WTC11 (cell line): Measurements from ENCODE around the gene RAB3IL1. TPM values are rescaled to one million over a fixed set of nuclear protein-coding genes. Genes with fewer than 3 reads are reported as not detected.

ENCODE experiments used
- ATAC-seq: fragments of 200-7000 bp; cut with Tn5 transposase; 2 replicates; pipeline ENCODE4 v1.10.0; 2021; ENCODE audit warnings: mild to moderate bottlenecking, moderate library complexity
- CTCF ChIA-PET: fragments of 300-600 bp; sonication (Branson Sonifier 250); formaldehyde crosslinking; loops from one replicate; lab custom pipeline; 2021; ENCODE audit warnings: antibody characterized with exemption; lab: Charles Lee
- POLR2A ChIA-PET: fragments of 350-600 bp; sonication (Branson Sonifier 250); formaldehyde crosslinking; loops from one replicate; lab custom pipeline; 2021; ENCODE audit warnings: antibody characterized with exemption; lab: Charles Lee
- DNase-seq: peaks from one replicate; pipeline ENCODE4 v3.0.0; 2021; ENCODE audit warnings: low spot score
- H3K27ac Mint-ChIP-seq: 2 replicates; pipeline ENCODE4 v1.8.0; 2021; ENCODE audit warnings: mixed read lengths
- H3K27me3 Mint-ChIP-seq: 2 replicates; pipeline ENCODE4 v1.8.0; 2021; ENCODE audit warnings: low read depth, mild to moderate bottlenecking, moderate library complexity, mixed read lengths
- H3K36me3 Mint-ChIP-seq: 2 replicates; pipeline ENCODE4 v1.8.0; 2021; ENCODE audit warnings: mixed read lengths
- H3K4me1 Mint-ChIP-seq: 2 replicates; pipeline ENCODE4 v1.8.0; 2022; ENCODE audit warnings: mixed read lengths
- H3K4me3 Mint-ChIP-seq: 2 replicates; pipeline ENCODE4 v1.8.0; 2021; ENCODE audit warnings: mild to moderate bottlenecking, moderate library complexity, mixed read lengths
- H3K9me3 Mint-ChIP-seq: 2 replicates; pipeline ENCODE4 v1.8.0; 2021; ENCODE audit warnings: mixed read lengths
- CDX4 ChIP-seq: fragments of 250-450 bp; sonication (Bioruptor Pico); IDR thresholded peaks from 2 replicates; pipeline ENCODE4 v1.9.0; 2021; ENCODE audit warnings: moderate library complexity, mild to moderate bottlenecking, inconsistent platforms, borderline replicate concordance
- ELF4 ChIP-seq: sonication (generic); formaldehyde crosslinking; IDR thresholded peaks from 2 replicates; pipeline ENCODE4 v1.8.1; 2022; ENCODE audit warnings: low read depth, mild to moderate bottlenecking, moderate library complexity, missing genetic modification reagents
- ETV6 ChIP-seq: sonication (generic); formaldehyde crosslinking; IDR thresholded peaks from 2 replicates; pipeline ENCODE4 v1.8.1; 2022; ENCODE audit warnings: mild to moderate bottlenecking, missing genetic modification reagents
- GTF2I ChIP-seq: fragments of 250-450 bp; sonication (Bioruptor Pico); conservative IDR thresholded peaks from 2 replicates; pipeline ENCODE4 v1.4.0; 2021; ENCODE audit warnings: mild to moderate bottlenecking
- HMGA2 ChIP-seq: fragments of 250-450 bp; sonication (Bioruptor Pico); IDR thresholded peaks from 2 replicates; pipeline ENCODE4 v1.4.0; 2021; ENCODE audit warnings: mild to moderate bottlenecking, moderate library complexity
- HMGXB4 ChIP-seq: sonication (generic); formaldehyde crosslinking; IDR thresholded peaks from 2 replicates; pipeline ENCODE4 v1.8.1; 2023; ENCODE audit warnings: mild to moderate bottlenecking, moderate library complexity, missing genetic modification reagents
- IRF2 ChIP-seq: sonication (generic); formaldehyde crosslinking; IDR thresholded peaks from 2 replicates; pipeline ENCODE4 v1.8.0; 2022; ENCODE audit warnings: low read depth, missing genetic modification reagents, borderline replicate concordance
- JAZF1 ChIP-seq: fragments of 250-450 bp; sonication (Bioruptor Pico); IDR thresholded peaks from 2 replicates; pipeline ENCODE4 v1.9.0; 2021; ENCODE audit warnings: moderate library complexity, mild to moderate bottlenecking, inconsistent platforms
- JUN ChIP-seq: sonication (generic); formaldehyde crosslinking; IDR thresholded peaks from 2 replicates; pipeline ENCODE4 v1.8.0; 2023; ENCODE audit warnings: mild to moderate bottlenecking, missing genetic modification reagents
- MYBL2 ChIP-seq: sonication (generic); formaldehyde crosslinking; IDR thresholded peaks from 2 replicates; pipeline ENCODE4 v1.8.1; 2023; ENCODE audit warnings: mild to moderate bottlenecking, moderate library complexity, missing genetic modification reagents
- OVOL2 ChIP-seq: fragments of 250-450 bp; sonication (Bioruptor Pico); IDR thresholded peaks from 2 replicates; pipeline ENCODE4 v1.9.0; 2021; ENCODE audit warnings: mild to moderate bottlenecking, borderline replicate concordance
- PRRX2 ChIP-seq: fragments of 250-450 bp; sonication (Bioruptor Pico); IDR thresholded peaks from 2 replicates; pipeline ENCODE4 v1.8.0; 2021; ENCODE audit warnings: mild to moderate bottlenecking
- SMAD3 ChIP-seq: sonication (generic); formaldehyde crosslinking; IDR thresholded peaks from 2 replicates; pipeline ENCODE4 v1.8.0; 2022; ENCODE audit warnings: missing genetic modification reagents, mild to moderate bottlenecking, borderline replicate concordance
- TCF7 ChIP-seq: sonication (generic); formaldehyde crosslinking; IDR thresholded peaks from 2 replicates; pipeline ENCODE4 v1.8.0; 2022; ENCODE audit warnings: mild to moderate bottlenecking, low read depth, missing genetic modification reagents, moderate library complexity
- ZBTB21 ChIP-seq: sonication (generic); formaldehyde crosslinking; IDR thresholded peaks from 2 replicates; pipeline ENCODE4 v1.8.1; 2023; ENCODE audit warnings: mild to moderate bottlenecking, missing genetic modification reagents, borderline replicate concordance
- ZNF138 ChIP-seq: sonication (generic); formaldehyde crosslinking; conservative IDR thresholded peaks from 2 replicates; pipeline ENCODE4 v1.8.1; 2022; ENCODE audit warnings: mild to moderate bottlenecking, moderate library complexity, missing genetic modification reagents
- ZNF219 ChIP-seq: sonication (generic); formaldehyde crosslinking; IDR thresholded peaks from 2 replicates; pipeline ENCODE4 v1.8.0; 2023; ENCODE audit warnings: missing genetic modification reagents, mild to moderate bottlenecking, borderline replicate concordance
- ZNF671 ChIP-seq: fragments of 250-450 bp; sonication (Bioruptor Pico); IDR thresholded peaks from 2 replicates; pipeline ENCODE4 v1.8.0; 2021; ENCODE audit warnings: mild to moderate bottlenecking
- total RNA-seq: library from RNA; stranded (reverse); gene quantifications from 3 replicates; pipeline ENCODE4 v1.2.3, GENCODE V29; 2021
- TF ChIP-seq, protein P1 (sequence below): sonication (generic); formaldehyde crosslinking; IDR thresholded peaks from 2 replicates; pipeline ENCODE4 v1.8.1; 2023; ENCODE audit warnings: mild to moderate bottlenecking, missing genetic modification reagents, moderate library complexity
- TF ChIP-seq, protein P2 (sequence below): sonication (generic); formaldehyde crosslinking; IDR thresholded peaks from 2 replicates; pipeline ENCODE4 v1.8.1; 2023; ENCODE audit warnings: mild to moderate bottlenecking, missing genetic modification reagents
- TF ChIP-seq, protein P3 (sequence below): sonication (generic); formaldehyde crosslinking; IDR thresholded peaks from 2 replicates; pipeline ENCODE4 v1.8.0; 2022; ENCODE audit warnings: mild to moderate bottlenecking, missing genetic modification reagents
- TF ChIP-seq, protein P4 (sequence below): fragments of 250-450 bp; sonication (Bioruptor Pico); conservative IDR thresholded peaks from 2 replicates; pipeline ENCODE4 v1.9.0; 2021; ENCODE audit warnings: mild to moderate bottlenecking
- TF ChIP-seq, protein P5 (sequence below): sonication (generic); formaldehyde crosslinking; IDR thresholded peaks from 2 replicates; pipeline ENCODE4 v1.8.1; 2022; ENCODE audit warnings: low read depth, missing genetic modification reagents, borderline replicate concordance

Gene RAB3IL1
- total RNA-seq, 1 experiment from 2014 or later: 7.2 TPM

GRCh38 chr11:61951484-61952135 lies 34.2 kb upstream of the RAB3IL1 start:
- H3K4me3 Mint-ChIP-seq: no peak overlapping the region
- ATAC-seq (no peak), DNase-seq (no peak)
- H3K9me3 Mint-ChIP-seq: no peaks in the 10 kb centered on the region
- no peak for TF ChIP-seq GTF2I (CRISPR knock-in tag)
- no peak for TF ChIP-seq ELF4 (CRISPR knock-in tag)
- no peak for TF ChIP-seq SMAD3 (CRISPR knock-in tag)
- TF ChIP-seq, protein P1, sequence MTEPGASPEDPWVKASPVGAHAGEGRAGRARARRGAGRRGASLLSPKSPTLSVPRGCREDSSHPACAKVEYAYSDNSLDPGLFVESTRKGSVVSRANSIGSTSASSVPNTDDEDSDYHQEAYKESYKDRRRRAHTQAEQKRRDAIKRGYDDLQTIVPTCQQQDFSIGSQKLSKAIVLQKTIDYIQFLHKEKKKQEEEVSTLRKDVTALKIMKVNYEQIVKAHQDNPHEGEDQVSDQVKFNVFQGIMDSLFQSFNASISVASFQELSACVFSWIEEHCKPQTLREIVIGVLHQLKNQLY (CRISPR knock-in tag): no peak
- no peak for TF ChIP-seq TCF7 (CRISPR knock-in tag)
- no peak for TF ChIP-seq ZNF138 (CRISPR knock-in tag)
- no peak for TF ChIP-seq OVOL2 (CRISPR knock-in tag)
- TF ChIP-seq ZNF219 (CRISPR knock-in tag): no peak
- no peak for TF ChIP-seq CDX4 (CRISPR knock-in tag)
- no peak for TF ChIP-seq HMGA2 (CRISPR knock-in tag)
- TF ChIP-seq, protein P2, sequence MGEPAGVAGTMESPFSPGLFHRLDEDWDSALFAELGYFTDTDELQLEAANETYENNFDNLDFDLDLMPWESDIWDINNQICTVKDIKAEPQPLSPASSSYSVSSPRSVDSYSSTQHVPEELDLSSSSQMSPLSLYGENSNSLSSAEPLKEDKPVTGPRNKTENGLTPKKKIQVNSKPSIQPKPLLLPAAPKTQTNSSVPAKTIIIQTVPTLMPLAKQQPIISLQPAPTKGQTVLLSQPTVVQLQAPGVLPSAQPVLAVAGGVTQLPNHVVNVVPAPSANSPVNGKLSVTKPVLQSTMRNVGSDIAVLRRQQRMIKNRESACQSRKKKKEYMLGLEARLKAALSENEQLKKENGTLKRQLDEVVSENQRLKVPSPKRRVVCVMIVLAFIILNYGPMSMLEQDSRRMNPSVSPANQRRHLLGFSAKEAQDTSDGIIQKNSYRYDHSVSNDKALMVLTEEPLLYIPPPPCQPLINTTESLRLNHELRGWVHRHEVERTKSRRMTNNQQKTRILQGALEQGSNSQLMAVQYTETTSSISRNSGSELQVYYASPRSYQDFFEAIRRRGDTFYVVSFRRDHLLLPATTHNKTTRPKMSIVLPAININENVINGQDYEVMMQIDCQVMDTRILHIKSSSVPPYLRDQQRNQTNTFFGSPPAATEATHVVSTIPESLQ: no peak
- H3K4me1 Mint-ChIP-seq: peaks cover 12% of the 10 kb centered on the region
- H3K36me3 Mint-ChIP-seq: no peaks in the 10 kb centered on the region
- H3K27me3 Mint-ChIP-seq: peaks cover 26% of the 10 kb centered on the region
- H3K27ac Mint-ChIP-seq: no peak overlapping the region
- ChIA-PET CTCF (interaction anchor here (2.0 to 10.3 kb wide), 4 partner anchors 17 to 156 kb away, joined by 11 to 685 read pairs (median 134); no protein-coding TSS in a partner anchor), POLR2A (no interaction called here)

DNA sequence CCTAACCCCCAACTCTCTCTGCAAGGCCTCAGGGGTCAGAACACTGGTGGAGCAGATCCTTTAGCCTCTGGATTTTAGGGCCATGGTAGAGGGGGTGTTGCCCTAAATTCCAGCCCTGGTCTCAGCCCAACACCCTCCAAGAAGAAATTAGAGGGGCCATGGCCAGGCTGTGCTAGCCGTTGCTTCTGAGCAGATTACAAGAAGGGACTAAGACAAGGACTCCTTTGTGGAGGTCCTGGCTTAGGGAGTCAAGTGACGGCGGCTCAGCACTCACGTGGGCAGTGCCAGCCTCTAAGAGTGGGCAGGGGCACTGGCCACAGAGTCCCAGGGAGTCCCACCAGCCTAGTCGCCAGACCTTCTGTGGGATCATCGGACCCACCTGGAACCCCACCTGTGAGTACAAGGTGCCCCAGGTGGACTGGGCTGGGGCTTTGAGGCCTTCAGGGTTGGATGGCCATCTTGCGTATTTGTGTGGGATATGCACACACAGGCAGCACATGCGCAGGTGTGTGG lies 32.7 kb upstream of the RAB3IL1 start, which contains the start of gene BEST1:
Gene BEST1, plus strand, starts transcription at position 317 of the 513 bp plus-strand sequence. CDS start 1,456 bp downstream, outside the sequence.
- Mint-ChIP-seq H3K4me3 (no peak within 1 kb of the TSS), H3K27ac (no peak within 1 kb of the TSS), H3K27me3 (peaks cover 15% of the 10 kb centered on the region), H3K36me3 (no peaks in the 10 kb centered on the region), H3K4me1 (peaks cover 7% of the 10 kb centered on the region), H3K9me3 (no peaks in the 10 kb centered on the region)
- CTCF ChIA-PET: interaction anchor here (0.6 to 10.3 kb wide), 16 partner anchors 10 to 158 kb away, joined by 3 to 685 read pairs (median 4); no protein-coding TSS in a partner anchor
- DNase-seq (no peak), ATAC-seq (no peak)
- POLR2A ChIA-PET: interaction anchor here (0.7 to 2.5 kb wide), 12 partner anchors 9 to 132 kb away, joined by 3 to 26 read pairs (median 8); partner anchors contain the start of genes FTH1 and RAB3IL1
- TF ChIP-seq MYBL2 (CRISPR knock-in tag) (no peak), OVOL2 (CRISPR knock-in tag) (no peak), ZNF671 (no peak), HMGXB4 (no peak; the same call in 1 of the 2 replicates), IRF2 (no peak), JUN (CRISPR knock-in tag) (no peak), JAZF1 (CRISPR knock-in tag) (no peak), ETV6 (CRISPR knock-in tag) (no peak), GTF2I (CRISPR knock-in tag) (no peak), ZBTB21 (no peak), PRRX2 (CRISPR knock-in tag) (no peak)
- TF ChIP-seq, protein P3, sequence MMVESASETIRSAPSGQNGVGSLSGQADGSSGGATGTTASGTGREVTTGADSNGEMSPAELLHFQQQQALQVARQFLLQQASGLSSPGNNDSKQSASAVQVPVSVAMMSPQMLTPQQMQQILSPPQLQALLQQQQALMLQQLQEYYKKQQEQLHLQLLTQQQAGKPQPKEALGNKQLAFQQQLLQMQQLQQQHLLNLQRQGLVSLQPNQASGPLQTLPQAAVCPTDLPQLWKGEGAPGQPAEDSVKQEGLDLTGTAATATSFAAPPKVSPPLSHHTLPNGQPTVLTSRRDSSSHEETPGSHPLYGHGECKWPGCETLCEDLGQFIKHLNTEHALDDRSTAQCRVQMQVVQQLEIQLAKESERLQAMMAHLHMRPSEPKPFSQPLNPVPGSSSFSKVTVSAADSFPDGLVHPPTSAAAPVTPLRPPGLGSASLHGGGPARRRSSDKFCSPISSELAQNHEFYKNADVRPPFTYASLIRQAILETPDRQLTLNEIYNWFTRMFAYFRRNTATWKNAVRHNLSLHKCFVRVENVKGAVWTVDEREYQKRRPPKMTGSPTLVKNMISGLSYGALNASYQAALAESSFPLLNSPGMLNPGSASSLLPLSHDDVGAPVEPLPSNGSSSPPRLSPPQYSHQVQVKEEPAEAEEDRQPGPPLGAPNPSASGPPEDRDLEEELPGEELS (CRISPR knock-in tag): no peak
- TF ChIP-seq, protein P4, sequence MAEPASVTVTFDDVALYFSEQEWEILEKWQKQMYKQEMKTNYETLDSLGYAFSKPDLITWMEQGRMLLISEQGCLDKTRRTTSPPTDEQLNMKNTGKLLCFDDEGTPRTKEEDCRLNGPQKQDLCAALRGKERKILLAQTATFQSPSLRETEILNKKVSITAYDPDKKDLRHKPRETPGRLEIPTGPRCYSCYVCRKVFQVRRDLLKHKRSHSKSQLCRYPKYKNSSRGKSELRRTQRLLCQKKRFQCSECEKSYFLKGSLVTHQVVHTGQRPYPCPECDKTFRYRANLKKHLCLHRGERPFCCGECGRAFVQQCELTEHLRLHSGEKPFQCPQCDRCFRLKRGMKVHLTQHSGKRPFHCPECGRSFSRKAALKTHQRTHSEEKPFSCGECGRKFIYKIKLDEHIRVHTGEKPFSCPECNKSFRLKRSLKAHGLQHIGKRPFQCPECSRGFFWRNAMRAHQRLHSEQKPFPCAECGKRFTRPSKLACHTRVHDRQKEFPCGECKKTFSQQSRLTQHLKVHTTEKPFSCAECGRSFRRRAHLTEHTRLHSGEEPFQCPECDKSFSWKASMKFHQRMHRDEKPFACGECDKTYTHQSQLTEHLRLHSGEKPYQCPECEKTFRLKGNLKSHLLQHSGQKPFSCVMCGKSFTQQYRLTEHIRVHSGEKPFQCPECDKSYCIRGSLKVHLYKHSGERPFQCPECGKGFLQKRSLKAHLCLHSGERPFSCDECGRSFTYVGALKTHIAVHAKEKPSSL (CRISPR knock-in tag): no peak
- TF ChIP-seq, protein P5, sequence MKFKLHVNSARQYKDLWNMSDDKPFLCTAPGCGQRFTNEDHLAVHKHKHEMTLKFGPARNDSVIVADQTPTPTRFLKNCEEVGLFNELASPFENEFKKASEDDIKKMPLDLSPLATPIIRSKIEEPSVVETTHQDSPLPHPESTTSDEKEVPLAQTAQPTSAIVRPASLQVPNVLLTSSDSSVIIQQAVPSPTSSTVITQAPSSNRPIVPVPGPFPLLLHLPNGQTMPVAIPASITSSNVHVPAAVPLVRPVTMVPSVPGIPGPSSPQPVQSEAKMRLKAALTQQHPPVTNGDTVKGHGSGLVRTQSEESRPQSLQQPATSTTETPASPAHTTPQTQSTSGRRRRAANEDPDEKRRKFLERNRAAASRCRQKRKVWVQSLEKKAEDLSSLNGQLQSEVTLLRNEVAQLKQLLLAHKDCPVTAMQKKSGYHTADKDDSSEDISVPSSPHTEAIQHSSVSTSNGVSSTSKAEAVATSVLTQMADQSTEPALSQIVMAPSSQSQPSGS (CRISPR knock-in tag): no peak
